Measurements from ENCODE around the gene ZNF467.

ZNF467 gene

GRCh38 chr7:149770728-149771636 lies 2.4 kb downstream of the ZNF467 start:
- DNase-seq (ENCODE audit: low read depth): no peak

- no peak for DNase-seq (ENCODE audit: low read depth)
Observed at GRCh38 chr7:149769915-149770314, 3.5 kb downstream of the ZNF467 start.

GRCh38 chr7:149768931-149769330 lies 4.5 kb downstream of the ZNF467 start:
- no peak for DNase-seq (ENCODE audit: low read depth)

GRCh38 chr7:149767068-149767467 lies 6.3 kb downstream of the ZNF467 start:
- DNase-seq (ENCODE audit: low read depth): no peak

DNA sequence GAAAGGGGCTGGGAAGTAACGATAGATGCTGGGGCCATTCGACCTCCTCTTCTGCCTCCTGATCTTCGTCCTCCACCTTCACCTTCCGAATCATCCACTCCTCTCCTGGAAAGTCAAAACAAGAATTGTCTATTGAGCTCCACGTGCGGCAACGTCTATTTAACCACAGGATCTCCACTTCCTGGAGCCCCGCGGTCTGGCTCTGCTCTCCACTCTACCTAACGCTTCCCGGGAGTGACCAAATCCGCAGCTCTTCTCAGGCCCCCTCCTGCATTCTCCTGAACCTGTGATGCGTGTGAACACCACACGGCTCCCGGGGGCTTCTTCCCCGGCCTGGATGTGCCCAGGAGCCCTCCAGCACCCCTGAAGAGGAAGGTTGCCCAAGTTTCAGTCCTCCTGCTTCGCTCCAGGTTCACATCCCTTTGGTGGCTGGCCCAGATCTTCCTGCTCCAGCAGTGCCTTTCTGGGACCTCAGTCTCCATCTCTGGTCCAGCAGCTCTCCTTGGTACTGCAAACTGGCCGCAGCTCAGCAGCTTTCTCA lies 7.2 kb downstream of the ZNF467 start:
- no peak for DNase-seq (ENCODE audit: low read depth)

GRCh38 chr7:149765399-149766121 lies 7.8 kb downstream of the ZNF467 start:
- no peak for DNase-seq (ENCODE audit: low read depth)

GRCh38 chr7:149764481-149765398 lies 8.6 kb downstream of the ZNF467 start:
- no peak for DNase-seq (ENCODE audit: low read depth)

DNA sequence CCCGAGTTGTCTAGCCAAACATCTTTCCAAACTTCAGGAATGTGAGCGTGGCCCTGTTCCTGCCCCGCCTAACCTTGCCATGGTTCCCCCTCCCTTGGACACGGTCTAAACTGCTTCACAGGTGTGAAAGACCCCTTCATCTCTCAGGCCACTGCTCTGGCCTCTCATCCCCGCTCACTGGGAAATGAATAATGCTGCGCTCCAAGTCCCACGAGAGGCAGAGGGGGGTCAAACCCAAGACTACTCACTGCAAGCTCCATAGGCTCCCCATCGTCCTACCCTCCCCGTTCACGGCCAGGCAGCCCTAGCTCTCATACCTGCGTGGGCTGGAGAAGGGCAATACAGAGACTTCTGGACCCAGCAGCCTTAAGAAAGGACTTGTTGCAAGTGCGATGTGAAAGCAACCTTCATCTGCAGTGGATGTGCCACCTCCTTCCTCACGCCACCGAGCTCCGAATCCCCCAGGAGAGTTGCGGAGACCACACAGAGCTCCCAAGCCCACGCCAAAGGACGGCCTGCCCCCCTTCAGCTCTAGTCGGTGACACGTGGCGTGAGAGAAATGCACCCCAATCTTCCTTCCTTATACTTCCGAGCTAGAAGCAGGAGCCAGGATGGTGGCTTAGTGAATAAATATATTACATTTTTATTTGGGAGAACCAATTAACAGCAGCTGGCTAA lies 9.7 kb downstream of the ZNF467 start:
- no peak for DNase-seq (ENCODE audit: low read depth)

- DNase-seq (ENCODE audit: low read depth): no peak
Observed at GRCh38 chr7:149762610-149763009, 10.8 kb downstream of the ZNF467 start.

- no peak for DNase-seq (ENCODE audit: low read depth)
Observed at GRCh38 chr7:149762089-149762488, 11.3 kb downstream of the ZNF467 start.

DNA sequence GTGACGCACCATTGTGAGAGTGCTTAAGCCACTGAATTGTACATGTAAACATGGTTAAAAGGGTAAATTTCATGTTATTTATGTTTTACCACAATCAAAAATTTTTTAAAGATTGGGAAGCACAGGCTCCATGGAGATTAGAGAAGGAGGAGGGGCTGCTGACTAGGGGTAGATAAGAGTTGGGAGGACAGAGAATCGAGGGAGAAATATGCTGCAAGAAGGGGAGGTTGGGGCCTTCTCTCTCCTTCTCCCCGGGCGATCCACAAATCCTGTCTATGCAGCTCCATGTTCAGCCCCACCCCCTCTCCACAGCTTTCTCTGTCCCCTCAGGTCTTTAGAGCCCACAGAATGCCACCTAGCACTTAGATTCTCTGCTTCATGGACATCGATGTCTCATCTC lies 12.1 kb downstream of the ZNF467 start:
- DNase-seq (ENCODE audit: low read depth): no peak

GRCh38 chr7:149760538-149760937 lies 12.8 kb downstream of the ZNF467 start:
- DNase-seq (ENCODE audit: low read depth): no peak

- DNase-seq (ENCODE audit: low read depth): no peak
Observed at GRCh38 chr7:149759093-149759860, 14.1 kb downstream of the ZNF467 start.

DNA sequence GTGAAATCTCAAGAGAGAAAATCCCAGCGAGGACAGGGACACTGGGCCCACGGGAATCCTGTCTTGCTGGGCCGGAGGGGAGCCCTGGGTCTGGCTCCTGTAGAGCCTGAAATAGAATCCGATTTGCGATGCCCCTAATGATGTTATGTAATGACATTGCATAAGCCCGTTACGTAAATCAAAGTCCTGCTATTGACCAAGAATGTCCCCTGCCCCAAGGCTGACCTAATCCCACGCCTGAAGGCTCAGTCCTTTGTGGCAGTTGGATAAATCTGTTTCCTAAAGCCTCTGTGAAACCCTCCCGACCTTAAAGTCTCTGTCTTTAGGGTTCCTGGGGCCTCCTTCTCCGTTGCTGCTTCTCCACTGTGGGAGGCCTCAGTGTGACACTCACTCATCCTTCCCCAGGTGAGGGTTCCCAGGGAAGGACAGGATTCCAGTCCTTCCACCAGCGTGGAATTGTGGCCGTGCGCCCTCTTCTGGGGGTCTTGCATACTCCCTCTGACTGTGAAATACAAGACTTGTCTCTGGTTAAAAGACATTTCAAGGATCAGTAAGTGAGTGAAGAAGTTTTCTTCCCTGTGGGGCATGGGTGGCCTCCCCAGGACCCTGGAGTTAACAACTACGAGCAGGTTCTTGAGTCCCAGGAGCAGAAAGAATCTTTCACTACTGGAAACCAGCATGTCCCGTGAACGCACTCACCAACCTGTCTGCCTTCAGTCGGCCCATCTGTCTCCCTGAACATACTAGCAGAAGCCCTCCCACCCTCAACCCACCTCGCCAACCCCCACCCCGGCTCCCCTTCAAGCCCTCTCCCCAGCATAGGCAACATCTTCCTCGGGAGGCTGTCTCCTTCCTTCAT lies 19.8 kb downstream of the ZNF467 start:
- DNase-seq (ENCODE audit: low read depth): no peak

- DNase-seq (ENCODE audit: low read depth): no peak
Observed at GRCh38 chr7:149752646-149753045, 20.7 kb downstream of the ZNF467 start.

DNA sequence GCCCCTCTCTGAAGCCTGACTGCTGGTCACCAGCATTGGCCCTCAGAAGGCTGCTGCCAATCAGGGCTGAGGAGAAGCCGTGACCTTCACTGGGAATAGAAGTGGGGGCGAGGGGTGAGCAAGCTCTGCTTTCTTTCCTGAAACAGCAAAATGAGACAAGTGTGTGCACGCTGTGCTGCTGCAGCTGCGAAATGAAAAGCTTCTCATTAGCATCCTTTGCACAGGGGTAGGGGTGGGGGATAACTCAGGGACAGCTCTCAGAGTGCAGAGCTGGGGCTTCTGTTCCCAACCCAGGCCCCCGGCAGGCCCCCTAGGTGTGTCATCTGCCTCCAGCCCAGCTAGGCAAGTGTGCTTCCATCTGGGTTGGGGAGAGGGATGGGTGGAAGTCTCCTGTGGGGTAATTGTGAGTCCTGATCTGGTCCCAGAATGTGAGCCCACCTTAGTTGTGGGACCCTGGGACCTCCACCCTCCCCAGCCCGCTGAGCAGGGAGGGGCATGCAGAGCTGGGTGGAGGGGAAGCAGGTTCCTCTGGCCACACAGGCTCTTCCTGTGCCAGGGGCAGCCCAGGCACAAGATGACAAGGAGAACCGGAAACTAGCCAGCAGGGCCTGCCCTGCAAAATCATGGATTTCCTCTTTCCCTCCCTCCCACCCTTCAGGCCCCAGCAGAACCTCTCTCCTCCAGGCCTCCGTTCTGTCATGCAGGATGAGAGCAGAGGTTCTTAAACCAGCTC lies 22.2 kb downstream of the ZNF467 start:
- no peak for DNase-seq (ENCODE audit: low read depth)

DNA sequence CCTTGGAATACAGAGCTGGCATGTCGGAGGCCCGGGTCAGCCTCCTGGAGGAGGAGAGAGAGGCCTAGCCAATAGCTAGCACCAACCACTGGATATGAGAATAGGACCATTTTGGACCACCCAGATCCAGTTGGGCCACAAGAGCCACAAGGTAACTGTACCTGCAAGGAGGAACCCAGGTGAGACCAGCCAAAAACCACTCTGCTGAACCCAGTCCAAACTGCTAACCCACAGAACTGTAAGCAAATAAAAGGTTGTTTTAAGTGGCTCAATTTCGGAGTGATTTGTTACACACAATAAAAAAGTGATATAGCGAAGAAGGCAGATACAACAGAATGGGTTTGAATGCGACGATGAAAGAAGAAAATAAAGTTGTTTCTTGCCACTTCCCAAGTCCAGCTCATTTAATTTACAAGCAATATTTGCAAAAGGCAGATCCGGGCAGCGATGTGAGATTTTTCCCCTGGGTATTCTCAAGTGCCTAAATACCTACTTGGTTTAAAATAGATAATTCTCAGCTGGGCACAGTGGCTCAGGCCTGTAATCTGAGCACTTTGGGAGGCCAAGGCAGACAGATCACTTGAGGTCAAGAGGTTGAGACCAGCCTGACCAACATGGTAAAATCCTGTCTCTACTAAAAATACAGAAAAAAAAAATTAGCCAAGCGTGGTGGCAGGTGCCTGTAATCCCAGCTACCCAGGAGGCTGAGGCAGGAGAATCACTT lies 23.1 kb downstream of the ZNF467 start:
- no peak for DNase-seq (ENCODE audit: low read depth)

Data from activated T-cell treated with anti-CD3 and anti-CD28 coated beads for 48 hours (primary cell).